ENCODE data around the gene LRP1. TPM values are rescaled to one million over a fixed set of nuclear protein-coding genes. Genes with fewer than 3 reads are reported as not detected.

Gene LRP1
- total and polyA plus RNA-seq, 3 experiments from 2014 or later = 0.29 to 2.5 (median 2.3) TPM

GRCh38 chr12:57223191-57224165, 95.2 kb downstream of the LRP1 start:
- peaks cover 35 to 64% (median 45%) of the 10 kb centered on the region in 3 donors for H3K4me1 Mint-ChIP-seq

DNA sequence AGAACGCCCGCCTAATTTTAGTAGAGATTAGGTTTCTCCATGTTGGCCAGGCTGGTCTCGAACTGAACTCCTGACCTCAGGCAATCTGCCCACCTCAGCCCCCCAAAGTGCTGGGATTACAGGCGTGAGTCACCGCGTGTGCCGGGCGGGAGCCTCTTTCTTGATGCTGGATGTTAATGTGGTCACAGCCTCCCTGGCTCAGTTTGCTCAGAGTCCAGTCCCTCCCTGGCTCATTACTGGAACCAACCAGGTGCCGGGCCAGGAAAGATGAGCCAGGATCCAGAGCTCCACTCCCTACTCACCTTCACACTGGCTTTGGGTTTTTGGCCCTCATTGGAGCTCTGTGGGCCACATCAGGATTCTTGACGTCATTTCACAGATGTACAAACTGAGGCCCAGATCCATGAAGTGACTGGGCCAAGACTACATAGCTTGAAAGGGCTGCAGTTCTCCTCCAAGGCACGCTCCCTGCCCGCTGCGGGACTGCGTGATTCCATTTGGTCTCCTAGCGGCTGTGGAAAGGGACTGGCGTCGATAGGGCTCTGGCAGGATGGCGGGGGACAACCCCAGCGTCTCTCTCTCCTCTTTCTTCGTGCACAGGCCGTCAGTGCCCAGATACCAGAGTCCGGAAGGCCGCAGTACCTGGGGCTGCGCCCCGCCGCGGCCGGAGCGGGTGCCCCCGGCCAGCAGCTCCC, 96.1 kb downstream of the LRP1 start:
- no peaks in the 10 kb centered on the region for H3K36me3 Mint-ChIP-seq
- Histone ChIP-seq H3K4me1 (ENCODE audit: insufficient read depth, low read length) (peaks cover 48% of the 10 kb centered on the region), H3K27ac (ENCODE audit: low read depth, low read length) (no peak overlapping the region), H3K36me3 (ENCODE audit: insufficient read depth, low read length) (no peaks in the 10 kb centered on the region), H3K9me3 (ENCODE audit: low read length) (no peaks in the 10 kb centered on the region), H3K4me3 (ENCODE audit: low read length) (no peak overlapping the region), H3K27me3 (ENCODE audit: insufficient read depth, low read length, poor library complexity, severe bottlenecking) (peaks cover 71% of the 10 kb centered on the region)
- no peak for DNase-seq
- CTCF ChIA-PET = interaction anchor here (0.8 to 13.7 kb wide), 4 partner anchors 9 to 96 kb away, joined by 3 to 274 read pairs (median 14); partner anchors contain the start of gene LRP1
- POLR2A ChIA-PET = interaction anchor here (0.5 to 1.6 kb wide), 3 partner anchors 10 to 760 kb away, joined by 3 to 5 read pairs (median 4); no protein-coding TSS in a partner anchor
- H3K9me3 Mint-ChIP-seq = peaks cover 0 to 1% (median 0%) of the 10 kb centered on the region in 5 donors
- peaks cover 42 to 71% (median 54%) of the 10 kb centered on the region in 3 donors for H3K4me1 Mint-ChIP-seq
- H3K4me3 Mint-ChIP-seq = no peak overlapping the region
- no peak overlapping the region for H3K27ac Mint-ChIP-seq
- H3K27me3 Mint-ChIP-seq = peaks cover 54 to 78% of the 10 kb centered on the region in 2 donors

More at GRCh38 chr12:57223191-57224165, 95.2 kb downstream of the LRP1 start:
- peaks cover 0 to 1% (median 0%) of the 10 kb centered on the region in 5 donors for H3K9me3 Mint-ChIP-seq
- Histone ChIP-seq H3K4me1 (ENCODE audit: insufficient read depth, low read length) (peaks cover 39% of the 10 kb centered on the region), H3K36me3 (ENCODE audit: insufficient read depth, low read length) (no peaks in the 10 kb centered on the region), H3K27me3 (ENCODE audit: insufficient read depth, low read length, poor library complexity, severe bottlenecking) (peaks cover 81% of the 10 kb centered on the region), H3K27ac (ENCODE audit: low read depth, low read length) (no peak overlapping the region), H3K9me3 (ENCODE audit: low read length) (no peaks in the 10 kb centered on the region), H3K4me3 (ENCODE audit: low read length) (no peak overlapping the region)
- H3K36me3 Mint-ChIP-seq = no peaks in the 10 kb centered on the region
- CTCF ChIA-PET = interaction anchor here (1.3 to 13.7 kb wide), 5 partner anchors 10 to 95 kb away, joined by 3 to 274 read pairs (median 6); partner anchors contain the start of gene LRP1
- POLR2A ChIA-PET = interaction anchor here (0.6 kb wide), 1 partner anchor 19 kb away, joined by 3 read pairs; no protein-coding TSS in a partner anchor
- peak overlapping the region in 6 of 7 donors; percentile 1 to 61 (median 42) for H3K4me3 Mint-ChIP-seq
- DNase-seq = peak; percentile 15 to 79 (median 43)
- H3K27me3 Mint-ChIP-seq = peaks cover 62 to 87% of the 10 kb centered on the region in 2 donors
- H3K27ac Mint-ChIP-seq = peak overlapping the region in 6 of 8 donors; percentile 8 to 79 (median 46)

GRCh38 chr12:57224973-57225679, 96.8 kb downstream of the LRP1 start:
- peaks cover 0 to 3% (median 0%) of the 10 kb centered on the region in 3 donors for H3K36me3 Mint-ChIP-seq
- POLR2A ChIA-PET = interaction anchor here (0.5 to 1.6 kb wide), 3 partner anchors 11 to 760 kb away, joined by 3 to 5 read pairs (median 4); no protein-coding TSS in a partner anchor
- peak overlapping the region in 4 of 8 donors; percentile 4 to 95 (median 55) for H3K27ac Mint-ChIP-seq
- Histone ChIP-seq H3K27ac (ENCODE audit: low read depth, low read length) (no peak overlapping the region), H3K4me3 (ENCODE audit: low read length) (no peak overlapping the region), H3K36me3 (ENCODE audit: insufficient read depth, low read length) (no peaks in the 10 kb centered on the region), H3K27me3 (ENCODE audit: insufficient read depth, low read length, poor library complexity, severe bottlenecking) (peaks cover 65% of the 10 kb centered on the region), H3K9me3 (ENCODE audit: low read length) (no peaks in the 10 kb centered on the region), H3K4me1 (ENCODE audit: insufficient read depth, low read length) (peaks cover 50% of the 10 kb centered on the region)
- peaks cover 49 to 72% of the 10 kb centered on the region in 2 donors for H3K27me3 Mint-ChIP-seq
- H3K9me3 Mint-ChIP-seq = peaks cover 0 to 1% (median 0%) of the 10 kb centered on the region in 5 donors
- H3K4me3 Mint-ChIP-seq = peak overlapping the region; percentile 32 to 87 (median 47)
- peaks cover 46 to 75% (median 61%) of the 10 kb centered on the region in 3 donors for H3K4me1 Mint-ChIP-seq
- DNase-seq = peak; percentile 44 to 69 (median 44)
- CTCF ChIA-PET = interaction anchor here (0.8 to 13.7 kb wide), 5 partner anchors 8 to 97 kb away, joined by 3 to 274 read pairs (median 23); partner anchors contain the start of gene LRP1

GRCh38 chr12:57225680-57226210, 97.5 kb downstream of the LRP1 start:
- peaks cover 57% of the 10 kb centered on the region for H3K4me1 ChIP-seq (ENCODE audit: insufficient read depth, low read length)
- no peak overlapping the region for H3K4me3 ChIP-seq (ENCODE audit: low read length)
- POLR2A ChIA-PET = interaction anchor here (1.6 kb wide), 1 partner anchor 11 kb away, joined by 3 read pairs; no protein-coding TSS in a partner anchor
- Mint-ChIP-seq H3K36me3 (peaks cover 0 to 3% (median 3%) of the 10 kb centered on the region in 3 donors), H3K4me3 (peak overlapping the region in 6 of 7 donors; percentile 10 to 74 (median 41)), H3K4me1 (peaks cover 51 to 78% (median 65%) of the 10 kb centered on the region in 3 donors), H3K27ac (peak overlapping the region in 3 of 8 donors; percentile 4 to 55 (median 55)), H3K27me3 (peaks cover 45 to 68% of the 10 kb centered on the region in 2 donors), H3K9me3 (peaks cover 0 to 1% (median 0%) of the 10 kb centered on the region in 5 donors)
- CTCF ChIA-PET = interaction anchor here (3.2 to 13.7 kb wide), 2 partner anchors 11 to 15 kb away, joined by 28 to 274 read pairs; a partner anchor contains a TSS
- H3K9me3 ChIP-seq (ENCODE audit: low read length) = no peaks in the 10 kb centered on the region
- H3K27me3 ChIP-seq (ENCODE audit: insufficient read depth, low read length, poor library complexity, severe bottlenecking) = peaks cover 60% of the 10 kb centered on the region
- no peak overlapping the region for H3K27ac ChIP-seq (ENCODE audit: low read depth, low read length)
- DNase-seq = no peak
- H3K36me3 ChIP-seq (ENCODE audit: insufficient read depth, low read length) = no peaks in the 10 kb centered on the region

DNA sequence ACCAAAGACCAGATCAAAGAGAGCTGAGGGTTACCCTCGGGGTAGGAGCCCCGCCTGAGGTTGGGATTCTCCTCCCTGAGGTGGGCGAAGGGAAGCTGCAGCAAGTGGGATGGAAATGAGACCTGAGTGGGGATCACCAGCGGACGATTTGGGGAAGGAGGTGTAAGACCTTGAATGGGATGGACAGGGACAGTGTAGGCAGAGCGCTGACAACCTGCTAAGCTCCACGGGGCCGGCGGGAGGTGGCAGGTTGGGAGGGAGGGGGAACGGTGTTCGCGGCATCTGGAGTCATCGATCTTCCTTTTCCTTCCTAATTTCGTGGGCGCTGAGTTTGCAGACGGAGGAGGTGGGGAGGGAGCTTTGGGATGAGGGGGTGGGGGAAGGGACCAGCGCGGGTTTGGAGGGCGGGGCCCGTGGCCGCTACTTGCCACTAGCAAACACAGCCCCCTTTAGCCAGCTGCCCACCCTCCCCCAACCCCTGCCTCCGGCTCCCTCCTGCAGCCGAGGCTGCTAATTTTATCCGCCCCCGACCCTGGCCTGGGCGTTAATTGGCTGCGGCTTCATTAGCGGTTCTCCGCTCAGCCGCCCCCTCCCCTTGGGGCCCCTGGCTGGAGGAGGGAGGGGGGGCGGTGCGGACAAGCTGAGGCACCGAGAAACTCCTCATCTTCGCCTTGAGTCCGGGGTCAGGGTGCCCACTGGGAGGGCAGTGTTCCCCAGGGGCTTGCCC, 98.5 kb downstream of the LRP1 start:
- ChIA-PET CTCF (interaction anchor here (3.2 to 13.7 kb wide), 2 partner anchors 12 to 14 kb away, joined by 28 to 274 read pairs; a partner anchor contains a TSS), POLR2A (interaction anchor here (0.9 kb wide), 1 partner anchor 14 kb away, joined by 5 read pairs; no protein-coding TSS in a partner anchor)
- Mint-ChIP-seq H3K4me1 (peaks cover 46 to 77% (median 66%) of the 10 kb centered on the region in 3 donors), H3K4me3 (peak overlapping the region in 2 of 7 donors; percentile 22 to 65), H3K27me3 (peaks cover 37 to 57% of the 10 kb centered on the region in 2 donors), H3K36me3 (peaks cover 0 to 8% (median 3%) of the 10 kb centered on the region in 3 donors), H3K27ac (peak overlapping the region in 2 of 8 donors; percentile 21 to 52), H3K9me3 (peaks cover 0 to 1% (median 0%) of the 10 kb centered on the region in 5 donors)
- no peaks in the 10 kb centered on the region for H3K36me3 ChIP-seq (ENCODE audit: insufficient read depth, low read length)
- no peaks in the 10 kb centered on the region for H3K9me3 ChIP-seq (ENCODE audit: low read length)
- H3K4me1 ChIP-seq (ENCODE audit: insufficient read depth, low read length) = peaks cover 61% of the 10 kb centered on the region
- H3K4me3 ChIP-seq (ENCODE audit: low read length) = no peak overlapping the region
- peak in 1 of 5 donors; percentile 10 for DNase-seq
- no peak overlapping the region for H3K27ac ChIP-seq (ENCODE audit: low read depth, low read length)
- peaks cover 50% of the 10 kb centered on the region for H3K27me3 ChIP-seq (ENCODE audit: insufficient read depth, low read length, poor library complexity, severe bottlenecking)

GRCh38 chr12:57227315-57228115, 99.2 kb downstream of the LRP1 start:
- H3K4me3 Mint-ChIP-seq = peak overlapping the region in 1 of 7 donors; percentile 0
- Histone ChIP-seq H3K4me1 (ENCODE audit: insufficient read depth, low read length) (peaks cover 57% of the 10 kb centered on the region), H3K4me3 (ENCODE audit: low read length) (no peak overlapping the region), H3K36me3 (ENCODE audit: insufficient read depth, low read length) (peaks cover 4% of the 10 kb centered on the region), H3K27ac (ENCODE audit: low read depth, low read length) (no peak overlapping the region), H3K9me3 (ENCODE audit: low read length) (no peaks in the 10 kb centered on the region), H3K27me3 (ENCODE audit: insufficient read depth, low read length, poor library complexity, severe bottlenecking) (peaks cover 43% of the 10 kb centered on the region)
- ChIA-PET POLR2A (no interaction called here), CTCF (interaction anchor here (3.2 to 13.7 kb wide), 2 partner anchors 13 to 14 kb away, joined by 28 to 274 read pairs; a partner anchor contains a TSS)
- peaks cover 0 to 1% (median 0%) of the 10 kb centered on the region in 5 donors for H3K9me3 Mint-ChIP-seq
- peaks cover 0 to 16% (median 5%) of the 10 kb centered on the region in 3 donors for H3K36me3 Mint-ChIP-seq
- peaks cover 43 to 69% (median 61%) of the 10 kb centered on the region in 3 donors for H3K4me1 Mint-ChIP-seq
- no peak for DNase-seq
- peaks cover 30 to 50% of the 10 kb centered on the region in 2 donors for H3K27me3 Mint-ChIP-seq
- H3K27ac Mint-ChIP-seq = peak overlapping the region in 1 of 8 donors; percentile 21

Measured in CD8-positive, alpha-beta memory T cell (primary cell).